ENCODE results near the gene SLC22A6.

- TF ChIP-seq CTCF (optimal IDR thresholded peaks at IDR 0.05 in 1 of 3, IDR thresholded peaks at IDR 0.05 in 1 of 3, conservative IDR thresholded peaks at IDR 0.05 in 1 of 3; ENCODE audit: extremely low read depth in 1 of 3, insufficient read depth in 2 of 3, low read length in 3 of 3) (no peak), EZH2 (IDR thresholded peaks at IDR 0.05; ENCODE audit: low read length) (no peak)
These were observed 32.7 kb upstream of the SLC22A6 start for GRCh38 chr11:63017306-63017974.

All from keratinocyte (primary cell).